Measurements from ENCODE around the gene OPCML.

The OPCML gene

GRCh38 chr11:132971351-132971750 lies 561.0 kb downstream of the OPCML start:
- no peak for DNase-seq

- no peak for DNase-seq
These were observed 562.4 kb downstream of the OPCML start for GRCh38 chr11:132969892-132970291.

- DNase-seq, result no peak
These were observed 570.3 kb downstream of the OPCML start for GRCh38 chr11:132962041-132962440.

- no peak for DNase-seq
These were observed 570.8 kb downstream of the OPCML start for GRCh38 chr11:132961453-132961852.

GRCh38 chr11:132960273-132961078 lies 571.8 kb downstream of the OPCML start:
- no peak for DNase-seq

GRCh38 chr11:132959693-132960092 lies 572.6 kb downstream of the OPCML start:
- no peak for DNase-seq

- no peak for DNase-seq
These were observed 574.4 kb downstream of the OPCML start for GRCh38 chr11:132957881-132958280.

GRCh38 chr11:132948252-132948651 lies 584.0 kb downstream of the OPCML start:
- DNase-seq, result no peak

GRCh38 chr11:132944569-132944944 lies 587.7 kb downstream of the OPCML start:
- DNase-seq, result no peak

GRCh38 chr11:132943706-132944568 lies 588.4 kb downstream of the OPCML start:
- no peak for DNase-seq

- DNase-seq, result no peak
These were observed 589.0 kb downstream of the OPCML start for GRCh38 chr11:132943357-132943705.

GRCh38 chr11:132942611-132943356 lies 589.5 kb downstream of the OPCML start:
- DNase-seq, result no peak

GRCh38 chr11:132941761-132942160 lies 590.5 kb downstream of the OPCML start:
- no peak for DNase-seq

- DNase-seq, result peak in 1 of 2 donors; percentile 5
These were observed 591.2 kb downstream of the OPCML start for GRCh38 chr11:132941024-132941646.

- no peak for DNase-seq
These were observed 595.3 kb downstream of the OPCML start for GRCh38 chr11:132937016-132937415.

GRCh38 chr11:132935383-132935782 lies 596.9 kb downstream of the OPCML start:
- no peak for DNase-seq

GRCh38 chr11:132933703-132934102 lies 598.6 kb downstream of the OPCML start:
- no peak for DNase-seq

GRCh38 chr11:132925825-132926469 lies 606.4 kb downstream of the OPCML start:
- DNase-seq, result no peak

GRCh38 chr11:132921597-132921996 lies 610.7 kb downstream of the OPCML start:
- no peak for DNase-seq

GRCh38 chr11:132920451-132921096 lies 611.7 kb downstream of the OPCML start:
- no peak for DNase-seq

- no peak for DNase-seq
These were observed 617.7 kb downstream of the OPCML start for GRCh38 chr11:132914600-132914999.

GRCh38 chr11:132913886-132914285 lies 618.4 kb downstream of the OPCML start:
- DNase-seq, result no peak

Measured in CD4-positive, alpha-beta T cell treated with Interleukin-4 for 1 hour (primary cell).